B cell (primary cell): ENCODE measurements around the gene ZNF280C. TPM values are rescaled to one million over a fixed set of nuclear protein-coding genes. Genes with fewer than 3 reads are reported as not detected.

Experiments used
- ATAC-seq: fragments of 200-7000 bp; cut with Tn5 transposase; one replicate; pipeline ENCODE4 v1.10.0; 2021; ENCODE audit warnings: low read depth, mild to moderate bottlenecking, moderate number of reproducible peaks, moderate library complexity
- CTCF ChIA-PET: fragments of 350-600 bp; sonication (Branson Sonifier 250); formaldehyde crosslinking; loops from one replicate; lab custom pipeline; 2021; ENCODE audit warnings: antibody characterized with exemption, inconsistent platforms; lab: Charles Lee
- POLR2A ChIA-PET: fragments of 350-600 bp; sonication (Branson Sonifier 250); formaldehyde crosslinking; loops from one replicate; lab custom pipeline; 2021; ENCODE audit warnings: antibody characterized with exemption; lab: Charles Lee
- DNase-seq: peaks from one replicate; pipeline ENCODE4 v3.0.0; 2013
- H2AFZ ChIP-seq: 2 replicates; pipeline ENCODE4 v1.6.1; 2012; ENCODE audit warnings: mild to moderate bottlenecking, low read depth, low read length; ENCODE audit not compliant: insufficient read depth, poor library complexity, severe bottlenecking
- H3K27ac ChIP-seq, 2 donors: 1 replicate in 1 of 2; 2 replicates in 1 of 2; pipeline ENCODE4 v1.5.1; 2012 to 2013; ENCODE audit warnings: low read length in 2 of 2, mild to moderate bottlenecking in 2 of 2, moderate library complexity in 1 of 2
- H3K27me3 ChIP-seq, 4 experiments: fragments of 200-600 bp in 1 of 4; sonication (generic) in 1 of 4; replicated peaks in 1 of 4; 1 replicate in 2 of 4; 2 replicates in 2 of 4; pipeline versions ENCODE4 v1.6.1 to v1.7.0; 2013 to 2016; ENCODE audit warnings: low read length in 3 of 4, mild to moderate bottlenecking in 2 of 4, mixed read lengths in 1 of 4, moderate library complexity in 1 of 4; ENCODE audit not compliant: insufficient read depth in 4 of 4, control insufficient read depth in 3 of 4; ENCODE audit errors: control extremely low read depth in 1 of 4
- H3K36me3 ChIP-seq, 2 experiments: replicated peaks in 1 of 2; 1 replicate in 1 of 2; 2 replicates in 1 of 2; pipeline versions ENCODE4 v1.6.1 to v1.7.1; 2013; ENCODE audit warnings: low read length in 1 of 2; ENCODE audit not compliant: insufficient read depth in 2 of 2, control insufficient read depth in 1 of 2; ENCODE audit errors: control extremely low read depth in 1 of 2, extremely low read depth in 1 of 2
- H3K4me1 ChIP-seq, 2 donors: fragments of 200-600 bp in 1 of 2; sonication (generic) in 1 of 2; 1 replicate in 1 of 2; 2 replicates in 1 of 2; pipeline versions ENCODE4 v1.5.1 to v1.6.1; 2013 to 2017; ENCODE audit warnings: low read length in 2 of 2; ENCODE audit not compliant: control insufficient read depth in 2 of 2, insufficient read depth in 2 of 2
- H3K4me2 ChIP-seq: replicated peaks from 2 replicates; pipeline ENCODE3; 2012; ENCODE audit warnings: mild to moderate bottlenecking, low read depth, low read length; ENCODE audit not compliant: poor library complexity, severe bottlenecking
- H3K4me3 ChIP-seq, 5 experiments: fragments of 200-600 bp in 1 of 5; sonication (generic) in 1 of 5; 1 replicate in 3 of 5; 2 replicates in 2 of 5; pipeline versions ENCODE4 v1.5.1 to v1.7.0; 2011 to 2016; ENCODE audit warnings: low read length in 4 of 5, mild to moderate bottlenecking in 4 of 5, low read depth in 2 of 5, control low read depth in 1 of 5, moderate library complexity in 1 of 5; ENCODE audit not compliant: insufficient read depth in 1 of 5; ENCODE audit errors: control extremely low read depth in 1 of 5, extremely low read depth in 1 of 5
- H3K79me2 ChIP-seq: fragments of 200-600 bp; sonication (generic); one replicate; pipeline ENCODE4 v1.6.0; 2016; ENCODE audit warnings: low read length; ENCODE audit not compliant: control insufficient read depth, insufficient read depth
- H3K9ac ChIP-seq: fragments of 200-600 bp; sonication (generic); 2 replicates; pipeline ENCODE4 v1.6.1; 2017; ENCODE audit warnings: mild to moderate bottlenecking, low read length, moderate library complexity
- H3K9me3 ChIP-seq, 3 donors: one replicate each; pipeline versions ENCODE4 v1.6.1 to v1.7.1; 2013; ENCODE audit warnings: low read length in 2 of 3; ENCODE audit not compliant: control insufficient read depth in 2 of 3, insufficient read depth in 1 of 3; ENCODE audit errors: control extremely low read depth in 1 of 3
- H4K20me1 ChIP-seq: 2 replicates; pipeline ENCODE4 v1.6.0; 2012; ENCODE audit warnings: mild to moderate bottlenecking, low read length; ENCODE audit not compliant: insufficient read depth, control insufficient read depth, poor library complexity, severe bottlenecking
- H3K27ac Mint-ChIP-seq: one replicate; pipeline ENCODE4 v1.8.0; 2021; ENCODE audit warnings: mixed read lengths
- H3K27me3 Mint-ChIP-seq: one replicate; pipeline ENCODE4 v1.8.0; 2021; ENCODE audit warnings: mixed read lengths
- H3K4me1 Mint-ChIP-seq: one replicate; pipeline ENCODE4 v1.8.0; 2021; ENCODE audit warnings: mixed read lengths
- H3K4me3 Mint-ChIP-seq: one replicate; pipeline ENCODE4 v1.8.0; 2021; ENCODE audit warnings: mixed read lengths
- H3K9me3 Mint-ChIP-seq: one replicate; pipeline ENCODE4 v1.8.0; 2022; ENCODE audit warnings: mixed read lengths; ENCODE audit not compliant: insufficient read depth
- EZH2 ChIP-seq: IDR thresholded peaks from 2 replicates; pipeline ENCODE4 v1.6.1; 2012; ENCODE audit warnings: borderline replicate concordance, low read depth, mild to moderate bottlenecking, moderate library complexity, low read length; ENCODE audit not compliant: insufficient read depth, poor library complexity, severe bottlenecking
- whole genome bisulfite sequencing: methylation state at CpG from one replicate; pipeline ENCODE4 v1.1.5; 2013; ENCODE audit warnings: missing lambda C conversion rate; ENCODE audit not compliant: insufficient coverage; 5-methylcytosine and 5-hydroxymethylcytosine counted together
- intact Hi-C: fragments of 100-400 bp; cut with micrococcal nuclease; formaldehyde crosslinking; loops from one replicate; pipeline ENCODE4 v1.10.0; 2022
- polyA plus RNA-seq: library from polyadenylated mRNA; depleted of rRNA; stranded (reverse); fragments of >200 nt; gene quantifications from 2 replicates; pipeline ENCODE4 v1.2.3, GENCODE V29; 2012
- total RNA-seq, 2 donors: library from RNA; stranded (reverse); fragments of 120-200 nt in 1 of 2; gene quantifications; 1 replicate in 1 of 2; 2 replicates in 1 of 2; pipeline versions ENCODE4 v1.2.3 to v1.2.4, GENCODE V29; 2013 to 2022
- TF ChIP-seq, protein P1 (sequence below): fragments of 200-600 bp; IDR thresholded peaks from one replicate; pipeline ENCODE4 v1.8.0; 2022; ENCODE audit warnings: antibody characterized with exemption, mild to moderate bottlenecking

The ZNF280C gene
- total and polyA plus RNA-seq, 2 donors (not counting 1 experiment from before 2014, with no cell fraction given), result 2.3 to 7.0 TPM

DNA sequence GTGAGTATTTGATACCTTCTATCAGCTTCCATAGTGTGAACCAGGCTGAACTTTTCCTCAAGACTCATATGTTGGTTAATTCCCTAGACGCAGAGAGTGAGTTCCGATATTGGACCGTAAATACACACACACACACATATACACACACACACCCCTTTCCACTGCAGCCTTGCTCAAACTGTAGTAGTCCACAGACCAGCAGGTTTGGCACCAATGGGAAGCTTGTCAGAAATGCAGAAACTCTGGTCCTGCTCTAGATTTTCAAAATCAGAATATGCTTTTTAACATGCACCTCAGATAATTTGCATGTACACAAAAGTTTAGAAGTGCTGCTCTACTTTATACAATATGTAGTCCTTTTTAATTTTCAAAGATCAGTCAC, 27.6 kb upstream of the ZNF280C start:
- intact Hi-C loops, result no loop called here
- H3K27ac ChIP-seq, result no peak overlapping the region
- ChIA-PET POLR2A (no interaction called here), CTCF (no interaction called here)
- no peak overlapping the region for H2AFZ ChIP-seq
- H3K27me3 Mint-ChIP-seq, result no peaks in the 10 kb centered on the region
- DNase-seq (no peak), ATAC-seq (no peak)
- no peak overlapping the region for H3K4me3 ChIP-seq
- TF ChIP-seq EZH2, result no peak
- TF ChIP-seq, protein P1, sequence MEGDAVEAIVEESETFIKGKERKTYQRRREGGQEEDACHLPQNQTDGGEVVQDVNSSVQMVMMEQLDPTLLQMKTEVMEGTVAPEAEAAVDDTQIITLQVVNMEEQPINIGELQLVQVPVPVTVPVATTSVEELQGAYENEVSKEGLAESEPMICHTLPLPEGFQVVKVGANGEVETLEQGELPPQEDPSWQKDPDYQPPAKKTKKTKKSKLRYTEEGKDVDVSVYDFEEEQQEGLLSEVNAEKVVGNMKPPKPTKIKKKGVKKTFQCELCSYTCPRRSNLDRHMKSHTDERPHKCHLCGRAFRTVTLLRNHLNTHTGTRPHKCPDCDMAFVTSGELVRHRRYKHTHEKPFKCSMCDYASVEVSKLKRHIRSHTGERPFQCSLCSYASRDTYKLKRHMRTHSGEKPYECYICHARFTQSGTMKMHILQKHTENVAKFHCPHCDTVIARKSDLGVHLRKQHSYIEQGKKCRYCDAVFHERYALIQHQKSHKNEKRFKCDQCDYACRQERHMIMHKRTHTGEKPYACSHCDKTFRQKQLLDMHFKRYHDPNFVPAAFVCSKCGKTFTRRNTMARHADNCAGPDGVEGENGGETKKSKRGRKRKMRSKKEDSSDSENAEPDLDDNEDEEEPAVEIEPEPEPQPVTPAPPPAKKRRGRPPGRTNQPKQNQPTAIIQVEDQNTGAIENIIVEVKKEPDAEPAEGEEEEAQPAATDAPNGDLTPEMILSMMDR, result no peak
- no peak overlapping the region for H3K4me2 ChIP-seq
- no peaks in the 10 kb centered on the region for H3K4me1 Mint-ChIP-seq
- H3K27ac Mint-ChIP-seq, result no peak overlapping the region
- no peak overlapping the region for H3K9ac ChIP-seq
- H3K27me3 ChIP-seq, result no peaks in the 10 kb centered on the region
- no peaks in the 10 kb centered on the region for H3K36me3 ChIP-seq
- no peaks in the 10 kb centered on the region for H3K79me2 ChIP-seq
- no peaks in the 10 kb centered on the region for H3K9me3 ChIP-seq
- no CpG with 5 or more reads among the region's 3 CpGs for WGBS
- H3K9me3 Mint-ChIP-seq, result no peaks in the 10 kb centered on the region
- no peaks in the 10 kb centered on the region for H3K4me1 ChIP-seq
- H3K4me3 Mint-ChIP-seq, result no peak overlapping the region
- H4K20me1 ChIP-seq, result no peaks in the 10 kb centered on the region

DNA sequence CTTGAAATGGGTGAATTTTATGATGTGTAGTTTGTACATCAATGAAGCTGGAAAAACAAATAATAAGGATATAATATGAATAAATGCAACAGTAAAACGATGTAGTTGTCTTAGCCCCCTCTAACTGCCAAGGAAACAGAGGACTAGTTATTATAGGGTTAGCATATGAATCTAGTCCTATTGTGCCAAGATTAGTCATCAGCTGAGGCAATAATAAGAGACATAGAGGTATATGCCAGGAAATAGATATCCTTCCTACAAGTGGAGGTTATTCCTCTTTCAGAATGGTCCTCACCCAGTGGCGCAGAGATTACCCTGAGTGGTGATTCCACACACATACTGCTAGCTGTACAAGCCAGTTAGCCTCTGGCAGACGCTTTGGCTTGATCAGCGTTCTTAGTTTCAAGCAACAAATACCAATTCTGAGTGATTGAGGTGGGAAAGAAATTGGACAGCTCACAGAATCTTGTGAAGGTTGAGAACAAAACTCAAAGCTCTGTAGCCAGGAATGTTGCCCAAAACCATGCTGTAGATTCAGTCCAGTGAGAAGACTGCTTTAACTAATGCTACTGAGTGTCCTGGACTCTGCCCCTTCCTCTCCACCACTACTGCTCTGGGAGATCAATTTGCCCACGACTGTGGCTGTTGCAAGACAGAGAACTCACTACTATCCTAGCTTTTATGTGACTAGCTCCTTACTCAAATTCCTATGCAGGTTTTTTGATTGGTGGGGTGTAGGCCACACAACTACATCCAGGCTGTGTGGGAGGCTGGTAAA, 27.0 kb upstream of the ZNF280C start:
- H4K20me1 ChIP-seq, result no peaks in the 10 kb centered on the region
- no peak overlapping the region for H3K27ac Mint-ChIP-seq
- no peaks in the 10 kb centered on the region for H3K4me1 Mint-ChIP-seq
- ChIA-PET CTCF (no interaction called here), POLR2A (no interaction called here)
- WGBS, result no CpG with 5 or more reads among the region's 5 CpGs
- H3K4me2 ChIP-seq, result no peak overlapping the region
- H2AFZ ChIP-seq, result no peak overlapping the region
- no peaks in the 10 kb centered on the region for H3K79me2 ChIP-seq
- no peak overlapping the region for H3K4me3 ChIP-seq
- no peak for TF ChIP-seq EZH2
- TF ChIP-seq, protein P1, result no peak
- ATAC-seq (no peak), DNase-seq (no peak)
- H3K9me3 Mint-ChIP-seq, result no peaks in the 10 kb centered on the region
- intact Hi-C loops, result no loop called here
- no peaks in the 10 kb centered on the region for H3K27me3 Mint-ChIP-seq
- no peak overlapping the region for H3K4me3 Mint-ChIP-seq
- no peaks in the 10 kb centered on the region for H3K36me3 ChIP-seq
- no peak overlapping the region for H3K9ac ChIP-seq
- H3K4me1 ChIP-seq, result no peaks in the 10 kb centered on the region
- H3K27ac ChIP-seq, result no peak overlapping the region
- no peaks in the 10 kb centered on the region for H3K27me3 ChIP-seq
- no peaks in the 10 kb centered on the region for H3K9me3 ChIP-seq
